Chondrocyte (in vitro differentiated cells): ENCODE results near the gene RALGAPA2. TPM values are rescaled to one million over a fixed set of nuclear protein-coding genes. Genes with fewer than 3 reads are reported as not detected.

Experiments
- DNase-seq: peaks from one replicate; pipeline ENCODE4 v3.0.0; 2021; ENCODE audit warnings: mixed read lengths, low spot score
- H3K27ac Mint-ChIP-seq: one replicate; pipeline ENCODE4 v1.8.0; 2021; ENCODE audit warnings: mild to moderate bottlenecking, moderate library complexity, mixed read lengths; ENCODE audit not compliant: unreplicated experiment
- H3K27me3 Mint-ChIP-seq: 2 replicates; pipeline ENCODE4 v1.8.0; 2021; ENCODE audit warnings: low read depth, mixed read lengths
- H3K36me3 Mint-ChIP-seq: 2 replicates; pipeline ENCODE4 v1.8.0; 2021; ENCODE audit warnings: low read depth, mixed read lengths
- H3K4me1 Mint-ChIP-seq: 2 replicates; pipeline ENCODE4 v1.8.0; 2021; ENCODE audit warnings: low read depth, mild to moderate bottlenecking, mixed read lengths
- H3K4me3 Mint-ChIP-seq: one replicate; pipeline ENCODE4 v1.8.0; 2021; ENCODE audit warnings: mild to moderate bottlenecking, moderate library complexity, mixed read lengths; ENCODE audit not compliant: unreplicated experiment
- H3K9me3 Mint-ChIP-seq: 2 replicates; pipeline ENCODE4 v1.8.0; 2021; ENCODE audit warnings: low read depth, mixed read lengths
- total RNA-seq: library from RNA; stranded (reverse); gene quantifications from 3 replicates; pipeline ENCODE4 v1.2.1, GENCODE V29; 2021
- TF ChIP-seq, protein P1 (sequence below): fragments of 200-600 bp; sonication (generic); IDR thresholded peaks from 2 replicates; pipeline ENCODE4 v1.5.0; 2021; ENCODE audit warnings: antibody characterized with exemption, mild to moderate bottlenecking, moderate library complexity

RALGAPA2 gene
- total RNA-seq, 1 donor from 2014 or later, result 9.5 TPM

DNA sequence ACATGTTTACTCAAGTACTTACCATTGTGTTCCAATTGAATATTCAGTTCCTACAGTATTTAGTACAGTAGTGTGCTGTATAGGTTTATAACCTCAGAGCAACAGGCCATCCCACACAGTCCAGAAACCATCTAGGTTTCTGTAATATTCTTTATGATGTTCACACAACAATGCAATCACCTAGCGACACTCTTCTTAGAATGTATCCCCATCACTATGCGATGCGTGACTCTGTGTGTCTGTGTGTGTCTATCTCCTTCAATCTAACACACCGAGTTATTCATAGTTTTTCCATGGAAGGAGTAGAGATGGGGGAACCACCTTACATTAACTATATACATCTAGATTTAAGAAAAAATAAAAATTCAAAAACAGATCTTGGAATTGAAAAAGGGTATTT lies 182.8 kb downstream of the RALGAPA2 start:
- TF ChIP-seq, protein P1, sequence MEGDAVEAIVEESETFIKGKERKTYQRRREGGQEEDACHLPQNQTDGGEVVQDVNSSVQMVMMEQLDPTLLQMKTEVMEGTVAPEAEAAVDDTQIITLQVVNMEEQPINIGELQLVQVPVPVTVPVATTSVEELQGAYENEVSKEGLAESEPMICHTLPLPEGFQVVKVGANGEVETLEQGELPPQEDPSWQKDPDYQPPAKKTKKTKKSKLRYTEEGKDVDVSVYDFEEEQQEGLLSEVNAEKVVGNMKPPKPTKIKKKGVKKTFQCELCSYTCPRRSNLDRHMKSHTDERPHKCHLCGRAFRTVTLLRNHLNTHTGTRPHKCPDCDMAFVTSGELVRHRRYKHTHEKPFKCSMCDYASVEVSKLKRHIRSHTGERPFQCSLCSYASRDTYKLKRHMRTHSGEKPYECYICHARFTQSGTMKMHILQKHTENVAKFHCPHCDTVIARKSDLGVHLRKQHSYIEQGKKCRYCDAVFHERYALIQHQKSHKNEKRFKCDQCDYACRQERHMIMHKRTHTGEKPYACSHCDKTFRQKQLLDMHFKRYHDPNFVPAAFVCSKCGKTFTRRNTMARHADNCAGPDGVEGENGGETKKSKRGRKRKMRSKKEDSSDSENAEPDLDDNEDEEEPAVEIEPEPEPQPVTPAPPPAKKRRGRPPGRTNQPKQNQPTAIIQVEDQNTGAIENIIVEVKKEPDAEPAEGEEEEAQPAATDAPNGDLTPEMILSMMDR, result no peak
- Mint-ChIP-seq H3K4me1 (no peaks in the 10 kb centered on the region), H3K27ac (no peak overlapping the region), H3K4me3 (no peak overlapping the region), H3K9me3 (no peaks in the 10 kb centered on the region), H3K36me3 (peaks cover 10% of the 10 kb centered on the region), H3K27me3 (no peaks in the 10 kb centered on the region)
- no peak for DNase-seq

DNA sequence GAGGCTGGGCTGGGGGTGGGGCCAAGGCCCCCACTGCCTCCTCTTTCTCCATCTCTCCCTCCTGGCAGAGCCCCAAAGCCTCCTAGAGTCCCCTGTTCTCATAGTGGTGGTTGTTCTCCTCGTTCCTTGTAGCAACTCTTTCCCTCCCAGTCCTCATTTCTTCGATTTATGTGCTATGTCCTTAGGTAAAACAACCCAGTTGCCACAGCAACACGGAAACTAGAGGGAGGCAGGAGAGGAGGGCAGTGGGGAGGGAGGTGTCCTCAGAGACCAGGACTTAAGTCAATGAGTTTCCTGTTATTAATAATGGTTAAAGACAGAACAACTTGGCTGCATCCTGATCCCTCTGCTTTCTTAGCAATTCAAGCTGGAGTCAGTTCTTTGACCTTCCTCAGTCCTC lies 183.6 kb downstream of the RALGAPA2 start:
- Mint-ChIP-seq H3K27ac (no peak overlapping the region), H3K27me3 (no peaks in the 10 kb centered on the region), H3K4me1 (no peaks in the 10 kb centered on the region), H3K36me3 (peaks cover 10% of the 10 kb centered on the region), H3K9me3 (no peaks in the 10 kb centered on the region), H3K4me3 (no peak overlapping the region)
- DNase-seq, result no peak
- TF ChIP-seq, protein P1, result no peak

DNA sequence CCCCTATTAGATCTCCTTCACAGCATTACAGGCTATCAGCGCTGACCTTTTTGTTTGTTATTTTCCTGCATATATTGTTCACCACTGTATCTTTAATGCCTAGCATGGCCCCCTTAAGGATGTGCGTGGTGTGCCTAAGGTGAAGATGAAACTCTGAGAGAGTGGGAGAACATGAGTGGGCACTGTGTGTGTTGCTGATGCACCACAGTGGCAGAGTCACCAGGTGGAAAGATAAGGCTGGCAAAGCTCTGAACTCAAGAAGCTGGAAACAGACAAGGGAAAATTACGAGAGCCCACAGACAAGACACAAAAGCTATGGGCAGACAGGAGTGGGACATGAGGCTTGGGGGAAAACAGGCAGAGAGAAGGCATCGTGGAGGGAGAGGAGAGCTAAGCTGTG lies 184.8 kb downstream of the RALGAPA2 start:
- Mint-ChIP-seq H3K36me3 (peaks cover 10% of the 10 kb centered on the region), H3K4me1 (no peaks in the 10 kb centered on the region), H3K27ac (no peak overlapping the region), H3K27me3 (no peaks in the 10 kb centered on the region), H3K9me3 (no peaks in the 10 kb centered on the region), H3K4me3 (no peak overlapping the region)
- DNase-seq, result no peak
- TF ChIP-seq, protein P1, result no peak

DNA sequence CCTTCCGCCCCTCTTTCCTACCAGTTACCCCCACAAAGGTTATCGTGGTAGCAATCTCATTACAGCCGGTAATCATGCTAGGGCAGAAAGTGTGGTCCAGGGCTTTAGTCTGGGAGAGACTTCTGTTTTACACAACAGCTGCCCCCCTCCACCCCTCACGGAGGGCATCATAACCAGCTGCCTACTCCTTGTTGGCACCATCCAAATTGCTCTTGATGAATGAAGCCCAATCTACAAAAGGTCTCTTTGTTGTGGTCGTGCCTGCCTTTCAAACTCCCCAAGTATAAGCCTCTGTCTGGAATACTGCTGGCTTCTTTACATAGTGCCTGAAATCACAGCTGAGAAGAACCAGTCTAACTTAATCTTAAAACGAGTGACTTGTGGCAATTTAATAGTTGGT lies 186.7 kb downstream of the RALGAPA2 start:
- H3K4me3 Mint-ChIP-seq, result no peak overlapping the region
- H3K4me1 Mint-ChIP-seq, result no peaks in the 10 kb centered on the region
- no peaks in the 10 kb centered on the region for H3K9me3 Mint-ChIP-seq
- no peaks in the 10 kb centered on the region for H3K27me3 Mint-ChIP-seq
- H3K36me3 Mint-ChIP-seq, result peaks cover 12% of the 10 kb centered on the region
- TF ChIP-seq, protein P1, result no peak
- no peak for DNase-seq
- no peak overlapping the region for H3K27ac Mint-ChIP-seq

DNA sequence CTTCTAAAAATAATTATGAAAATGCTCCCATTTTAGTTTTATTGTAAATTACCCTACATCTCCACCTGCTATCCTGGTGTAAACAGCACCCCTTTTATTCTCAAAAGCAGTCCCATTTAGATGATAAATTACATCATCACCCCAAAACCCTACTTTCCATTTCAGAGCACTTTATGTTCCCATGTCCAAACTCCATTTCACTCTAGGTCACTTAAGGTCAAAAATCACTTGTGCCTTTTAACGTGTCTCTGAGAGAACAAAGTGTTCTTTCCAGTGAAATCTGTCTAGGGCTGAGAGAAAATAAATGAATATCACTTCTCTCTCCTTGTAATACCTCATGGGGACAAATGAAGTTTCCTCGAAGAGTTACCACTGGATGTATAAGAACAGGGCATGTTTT lies 187.2 kb downstream of the RALGAPA2 start:
- Mint-ChIP-seq H3K36me3 (peaks cover 15% of the 10 kb centered on the region), H3K4me3 (no peak overlapping the region), H3K27ac (no peak overlapping the region), H3K9me3 (no peaks in the 10 kb centered on the region), H3K4me1 (no peaks in the 10 kb centered on the region), H3K27me3 (no peaks in the 10 kb centered on the region)
- TF ChIP-seq, protein P1, result no peak
- DNase-seq, result no peak
